ENCODE results near the gene ABLIM1.

- no peak for TF ChIP-seq CTCF (IDR thresholded peaks at IDR 0.05)
- TF ChIP-seq IRF1 (CRISPR knock-in tag; IDR thresholded peaks at IDR 0.05): no peak
- TF ChIP-seq, protein P1, sequence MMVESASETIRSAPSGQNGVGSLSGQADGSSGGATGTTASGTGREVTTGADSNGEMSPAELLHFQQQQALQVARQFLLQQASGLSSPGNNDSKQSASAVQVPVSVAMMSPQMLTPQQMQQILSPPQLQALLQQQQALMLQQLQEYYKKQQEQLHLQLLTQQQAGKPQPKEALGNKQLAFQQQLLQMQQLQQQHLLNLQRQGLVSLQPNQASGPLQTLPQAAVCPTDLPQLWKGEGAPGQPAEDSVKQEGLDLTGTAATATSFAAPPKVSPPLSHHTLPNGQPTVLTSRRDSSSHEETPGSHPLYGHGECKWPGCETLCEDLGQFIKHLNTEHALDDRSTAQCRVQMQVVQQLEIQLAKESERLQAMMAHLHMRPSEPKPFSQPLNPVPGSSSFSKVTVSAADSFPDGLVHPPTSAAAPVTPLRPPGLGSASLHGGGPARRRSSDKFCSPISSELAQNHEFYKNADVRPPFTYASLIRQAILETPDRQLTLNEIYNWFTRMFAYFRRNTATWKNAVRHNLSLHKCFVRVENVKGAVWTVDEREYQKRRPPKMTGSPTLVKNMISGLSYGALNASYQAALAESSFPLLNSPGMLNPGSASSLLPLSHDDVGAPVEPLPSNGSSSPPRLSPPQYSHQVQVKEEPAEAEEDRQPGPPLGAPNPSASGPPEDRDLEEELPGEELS (CRISPR knock-in tag; IDR thresholded peaks at IDR 0.05): no peak
- no peak for TF ChIP-seq HMGXB4 (CRISPR knock-in tag; IDR thresholded peaks at IDR 0.05)
- no peak for TF ChIP-seq ATF1 (CRISPR knock-in tag; IDR thresholded peaks at IDR 0.05)
- TF ChIP-seq, protein P2, sequence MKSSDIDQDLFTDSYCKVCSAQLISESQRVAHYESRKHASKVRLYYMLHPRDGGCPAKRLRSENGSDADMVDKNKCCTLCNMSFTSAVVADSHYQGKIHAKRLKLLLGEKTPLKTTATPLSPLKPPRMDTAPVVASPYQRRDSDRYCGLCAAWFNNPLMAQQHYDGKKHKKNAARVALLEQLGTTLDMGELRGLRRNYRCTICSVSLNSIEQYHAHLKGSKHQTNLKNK (CRISPR knock-in tag; IDR thresholded peaks at IDR 0.05): no peak
Measured at GRCh38 chr10:114565066-114565465, 93.0 kb downstream of the ABLIM1 start.
